Keratinocyte (primary cell): ENCODE results near the gene TAF9. TPM values are rescaled to one million over a fixed set of nuclear protein-coding genes. Genes with fewer than 3 reads are reported as not detected.

Experiments
- DNase-seq: peaks from one replicate; pipeline ENCODE4 v3.0.0-alpha.2; 2011; ENCODE audit warnings: low read depth, missing footprints, low spot score
- FAIRE-seq: peaks from 2 replicates; lab custom pipeline; 2011; peaks lifted over from hg19 to GRCh38; lab: Jason Lieb, UNC
- H2AFZ ChIP-seq: 2 replicates; pipeline ENCODE4 v1.6.0; 2012; ENCODE audit warnings: low read length, control low read depth, inconsistent platforms; ENCODE audit not compliant: control insufficient read depth
- H3K27ac ChIP-seq: 2 replicates; pipeline ENCODE4 v1.5.1; 2011; ENCODE audit warnings: low read length; ENCODE audit not compliant: control insufficient read depth, insufficient read depth
- H3K27me3 ChIP-seq: 3 replicates; pipeline ENCODE4 v1.6.0; 2011; ENCODE audit warnings: low read length; ENCODE audit not compliant: control insufficient read depth, insufficient read depth; ENCODE audit errors: extremely low read depth
- H3K36me3 ChIP-seq, 2 experiments: 2 replicates in 1 of 2; 3 replicates in 1 of 2; pipeline ENCODE4 v1.5.1; 2011; ENCODE audit warnings: low read length in 2 of 2, mild to moderate bottlenecking in 1 of 2; ENCODE audit not compliant: control insufficient read depth in 2 of 2, insufficient read depth in 2 of 2; ENCODE audit errors: extremely low read depth in 1 of 2
- H3K4me1 ChIP-seq: 3 replicates; pipeline ENCODE4 v1.5.1; 2011; ENCODE audit warnings: low read length; ENCODE audit not compliant: control insufficient read depth, insufficient read depth; ENCODE audit errors: extremely low read depth
- H3K4me2 ChIP-seq: 3 replicates; pipeline ENCODE4 v1.6.0; 2011; ENCODE audit warnings: low read depth, low read length; ENCODE audit not compliant: control insufficient read depth, insufficient read depth; ENCODE audit errors: extremely low read depth
- H3K4me3 ChIP-seq, 3 experiments: fragments of 200-600 bp in 1 of 3; sonication (generic) in 1 of 3; 2 replicates in 2 of 3; 3 replicates in 1 of 3; pipeline ENCODE4 v1.5.1; 2011 to 2016; ENCODE audit warnings: low read length in 3 of 3, mild to moderate bottlenecking in 3 of 3, control low read depth in 2 of 3, inconsistent platforms in 1 of 3, low read depth in 1 of 3, mixed read lengths in 1 of 3, mixed run types in 1 of 3, moderate library complexity in 1 of 3; ENCODE audit not compliant: control insufficient read depth in 2 of 3, insufficient read depth in 2 of 3; ENCODE audit errors: extremely low read depth in 1 of 3
- H3K79me2 ChIP-seq: 2 replicates; pipeline ENCODE4 v1.6.0; 2012; ENCODE audit warnings: low read length; ENCODE audit not compliant: control insufficient read depth, insufficient read depth
- H3K9ac ChIP-seq: 3 replicates; pipeline ENCODE4 v1.6.0; 2011; ENCODE audit warnings: low read length; ENCODE audit not compliant: control insufficient read depth, insufficient read depth; ENCODE audit errors: extremely low read depth
- H3K9me1 ChIP-seq: 3 replicates; pipeline ENCODE4 v1.6.0; 2011; ENCODE audit warnings: low read length; ENCODE audit not compliant: control insufficient read depth, insufficient read depth; ENCODE audit errors: extremely low read depth
- H3K9me3 ChIP-seq: 2 replicates; pipeline ENCODE4 v1.5.1; 2012; ENCODE audit warnings: low read depth, low read length; ENCODE audit not compliant: control insufficient read depth
- H4K20me1 ChIP-seq: 3 replicates; pipeline ENCODE4 v1.6.0; 2011; ENCODE audit warnings: low read length; ENCODE audit not compliant: control insufficient read depth, insufficient read depth; ENCODE audit errors: extremely low read depth
- CTCF ChIP-seq, 3 experiments: IDR thresholded peaks in 1 of 3; conservative IDR thresholded peaks in 1 of 3; optimal IDR thresholded peaks in 1 of 3; 2 replicates in 2 of 3; 3 replicates in 1 of 3; pipeline versions ENCODE3 to v1.5.1; 2011; ENCODE audit warnings: low read length in 3 of 3, mild to moderate bottlenecking in 3 of 3, moderate library complexity in 2 of 3, control low read depth in 1 of 3, inconsistent platforms in 1 of 3; ENCODE audit not compliant: insufficient read depth in 2 of 3; ENCODE audit errors: extremely low read depth in 1 of 3
- EZH2 ChIP-seq: IDR thresholded peaks from one replicate; pipeline ENCODE4 v1.6.1; 2012; ENCODE audit warnings: inconsistent platforms, mild to moderate bottlenecking, low read length, moderate library complexity
- dilution Hi-C: fragments of 300-500 bp; cut with MboI; formaldehyde crosslinking; loops from one replicate; pipeline ENCODE4 v1.7.0; 2020; ENCODE audit warnings: low sequenced_read_pairs; ENCODE audit not compliant: extremely low pct_ligation_motif_present
- polyA plus RNA-seq, 5 experiments: library from polyadenylated mRNA; depleted of rRNA in 3 of 5; stranded (reverse) in 3 of 5; stranded (forward) in 1 of 5; unstranded in 1 of 5; fragments of >200 nt; gene quantifications; 1 replicate in 1 of 5; 2 replicates in 3 of 5; 3 replicates in 1 of 5; pipeline versions ENCODE4 v1.2.1 to v1.2.3, GENCODE V29; 2011 to 2012; ENCODE audit warnings: missing spikeins in 2 of 5, low read depth in 1 of 5, low replicate concordance in 1 of 5

The TAF9 gene
- polyA plus RNA-seq, 1 donor (not counting 4 experiments of a cell fraction or from before 2014, with no cell fraction given): 237 TPM

- no peak for TF ChIP-seq CTCF (optimal IDR thresholded peaks at IDR 0.05 in 1 of 3, IDR thresholded peaks at IDR 0.05 in 1 of 3, conservative IDR thresholded peaks at IDR 0.05 in 1 of 3; ENCODE audit: extremely low read depth in 1 of 3, insufficient read depth in 2 of 3, low read length in 3 of 3)
- TF ChIP-seq EZH2: no peak
- FAIRE-seq (no peak), DNase-seq (no peak)
- H3K9me1 ChIP-seq: no peaks in the 10 kb centered on the region
- dilution Hi-C loops: no loop called here
- H2AFZ ChIP-seq: no peak overlapping the region
- no peak overlapping the region for H3K9ac ChIP-seq
- no peak overlapping the region for H3K27ac ChIP-seq
- H3K36me3 ChIP-seq: peaks cover 0 to 5% of the 10 kb centered on the region in 2 experiments
- H4K20me1 ChIP-seq: no peaks in the 10 kb centered on the region
- H3K4me2 ChIP-seq: no peak overlapping the region
- no peaks in the 10 kb centered on the region for H3K27me3 ChIP-seq
- no peaks in the 10 kb centered on the region for H3K79me2 ChIP-seq
- H3K4me1 ChIP-seq: no peaks in the 10 kb centered on the region
- no peak overlapping the region for H3K4me3 ChIP-seq
- H3K9me3 ChIP-seq: no peaks in the 10 kb centered on the region
These were observed 35.5 kb upstream of the TAF9 start for GRCh38 chr5:69404659-69405330.

- H3K9me1 ChIP-seq: no peaks in the 10 kb centered on the region
- no peaks in the 10 kb centered on the region for H3K9me3 ChIP-seq
- peaks cover 9 to 15% of the 10 kb centered on the region in 2 experiments for H3K36me3 ChIP-seq
- H3K27me3 ChIP-seq: no peaks in the 10 kb centered on the region
- FAIRE-seq (no peak), DNase-seq (no peak)
- H3K9ac ChIP-seq: no peak overlapping the region
- H3K4me1 ChIP-seq: no peaks in the 10 kb centered on the region
- no peak for TF ChIP-seq CTCF (optimal IDR thresholded peaks at IDR 0.05 in 1 of 3, IDR thresholded peaks at IDR 0.05 in 1 of 3, conservative IDR thresholded peaks at IDR 0.05 in 1 of 3; ENCODE audit: extremely low read depth in 1 of 3, insufficient read depth in 2 of 3, low read length in 3 of 3)
- TF ChIP-seq EZH2: no peak
- no peaks in the 10 kb centered on the region for H4K20me1 ChIP-seq
- H2AFZ ChIP-seq: no peak overlapping the region
- H3K4me2 ChIP-seq: no peak overlapping the region
- H3K4me3 ChIP-seq: no peak overlapping the region
- no peaks in the 10 kb centered on the region for H3K79me2 ChIP-seq
- H3K27ac ChIP-seq: no peak overlapping the region
- dilution Hi-C loops: no loop called here
These were observed 9.1 kb upstream of the TAF9 start for GRCh38 chr5:69378376-69378775.
